Fibroblast of upper back skin (primary cell): ENCODE data around the gene DDX17.

Source experiments
- DNase-seq: peaks from one replicate; pipeline ENCODE4 v3.0.0-alpha.2; 2013

Gene DDX17

GRCh38 chr22:38446018-38446601, 60.0 kb downstream of the DDX17 start:
- DNase-seq = no peak

GRCh38 chr22:38444783-38445182, 61.3 kb downstream of the DDX17 start:
- no peak for DNase-seq

- no peak for DNase-seq
These were observed 62.2 kb downstream of the DDX17 start for GRCh38 chr22:38443628-38444521.

GRCh38 chr22:38442967-38443627, 63.0 kb downstream of the DDX17 start:
- DNase-seq = no peak

GRCh38 chr22:38441620-38442287, 64.4 kb downstream of the DDX17 start:
- no peak for DNase-seq

GRCh38 chr22:38440747-38441350, 65.3 kb downstream of the DDX17 start:
- no peak for DNase-seq

- no peak for DNase-seq
These were observed 68.7 kb downstream of the DDX17 start for GRCh38 chr22:38437416-38437815.

- no peak for DNase-seq
These were observed 69.3 kb downstream of the DDX17 start for GRCh38 chr22:38436629-38437395.

GRCh38 chr22:38435965-38436364, 70.1 kb downstream of the DDX17 start:
- no peak for DNase-seq

- DNase-seq = no peak
These were observed 71.1 kb downstream of the DDX17 start for GRCh38 chr22:38435010-38435409.

- no peak for DNase-seq
These were observed 72.2 kb downstream of the DDX17 start for GRCh38 chr22:38433871-38434270.
